Measurements from ENCODE around the gene GJA3.

Gene GJA3

DNA sequence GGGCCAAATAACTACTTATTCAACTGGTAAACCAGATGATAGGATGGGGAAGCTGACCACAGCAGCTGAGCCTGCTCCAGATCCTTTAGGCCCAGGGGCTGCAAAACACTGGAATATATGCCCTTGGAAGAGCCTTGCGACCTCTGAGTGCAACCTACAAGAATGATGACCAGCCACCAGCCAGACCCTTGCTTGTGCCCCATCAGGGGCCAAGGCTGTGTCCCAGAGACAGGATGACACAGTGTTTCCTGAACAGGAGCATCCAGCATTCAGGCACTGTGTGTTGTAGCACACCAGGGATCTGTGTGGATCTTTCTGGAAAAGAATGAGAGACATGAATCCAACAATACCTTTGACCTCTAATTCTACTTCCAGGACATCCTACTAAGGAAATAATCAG lies 14.5 kb downstream of the GJA3 start:
- Histone ChIP-seq H3K36me3 (ENCODE audit: control insufficient read depth, low read length) (no peaks in the 10 kb centered on the region), H3K9me3 (ENCODE audit: control insufficient read depth, insufficient read depth, low read length) (no peaks in the 10 kb centered on the region), H3F3A (ENCODE audit: control insufficient read depth, insufficient read depth) (no peaks in the 10 kb centered on the region), H3K27me3 (ENCODE audit: control insufficient read depth, low read length) (peaks cover 7% of the 10 kb centered on the region), H3K9me2 (replicated peaks; ENCODE audit: control insufficient read depth, low read length) (no peaks in the 10 kb centered on the region), H3K4me1 (ENCODE audit: control insufficient read depth, low read length) (no peaks in the 10 kb centered on the region), H4K20me1 (ENCODE audit: control insufficient read depth, insufficient read depth, low read depth, low read length) (no peaks in the 10 kb centered on the region), H3K79me2 (ENCODE audit: control insufficient read depth, low read length) (no peaks in the 10 kb centered on the region), H3K4me2 (ENCODE audit: low read length) (no peak overlapping the region), H3K27ac (ENCODE audit: low read depth, low read length) (no peak overlapping the region), H3K4me3 (ENCODE audit: low read length) (no peak overlapping the region)
- no peak for TF ChIP-seq EZH2phosphoT487 (IDR thresholded peaks at IDR 0.05; ENCODE audit: borderline replicate concordance, low read length)
- TF ChIP-seq, protein P1, sequence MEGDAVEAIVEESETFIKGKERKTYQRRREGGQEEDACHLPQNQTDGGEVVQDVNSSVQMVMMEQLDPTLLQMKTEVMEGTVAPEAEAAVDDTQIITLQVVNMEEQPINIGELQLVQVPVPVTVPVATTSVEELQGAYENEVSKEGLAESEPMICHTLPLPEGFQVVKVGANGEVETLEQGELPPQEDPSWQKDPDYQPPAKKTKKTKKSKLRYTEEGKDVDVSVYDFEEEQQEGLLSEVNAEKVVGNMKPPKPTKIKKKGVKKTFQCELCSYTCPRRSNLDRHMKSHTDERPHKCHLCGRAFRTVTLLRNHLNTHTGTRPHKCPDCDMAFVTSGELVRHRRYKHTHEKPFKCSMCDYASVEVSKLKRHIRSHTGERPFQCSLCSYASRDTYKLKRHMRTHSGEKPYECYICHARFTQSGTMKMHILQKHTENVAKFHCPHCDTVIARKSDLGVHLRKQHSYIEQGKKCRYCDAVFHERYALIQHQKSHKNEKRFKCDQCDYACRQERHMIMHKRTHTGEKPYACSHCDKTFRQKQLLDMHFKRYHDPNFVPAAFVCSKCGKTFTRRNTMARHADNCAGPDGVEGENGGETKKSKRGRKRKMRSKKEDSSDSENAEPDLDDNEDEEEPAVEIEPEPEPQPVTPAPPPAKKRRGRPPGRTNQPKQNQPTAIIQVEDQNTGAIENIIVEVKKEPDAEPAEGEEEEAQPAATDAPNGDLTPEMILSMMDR (IDR thresholded peaks at IDR 0.05; ENCODE audit: low read depth, low read length, poor library complexity, severe bottlenecking), result no peak

GRCh38 chr13:20145521-20145920 lies 15.3 kb downstream of the GJA3 start:
- H3K79me2 ChIP-seq (ENCODE audit: control insufficient read depth, low read length), result no peaks in the 10 kb centered on the region
- TF ChIP-seq, protein P1 (IDR thresholded peaks at IDR 0.05; ENCODE audit: low read depth, low read length, poor library complexity, severe bottlenecking), result no peak
- no peak overlapping the region for H3K27ac ChIP-seq (ENCODE audit: low read depth, low read length)
- H3K36me3 ChIP-seq (ENCODE audit: control insufficient read depth, low read length), result no peaks in the 10 kb centered on the region
- peaks cover 15% of the 10 kb centered on the region for H3K27me3 ChIP-seq (ENCODE audit: control insufficient read depth, low read length)
- H3F3A ChIP-seq (ENCODE audit: control insufficient read depth, insufficient read depth), result no peaks in the 10 kb centered on the region
- no peak overlapping the region for H3K4me2 ChIP-seq (ENCODE audit: low read length)
- H3K9me2 ChIP-seq (replicated peaks; ENCODE audit: control insufficient read depth, low read length), result no peaks in the 10 kb centered on the region
- H4K20me1 ChIP-seq (ENCODE audit: control insufficient read depth, insufficient read depth, low read depth, low read length), result no peaks in the 10 kb centered on the region
- no peaks in the 10 kb centered on the region for H3K4me1 ChIP-seq (ENCODE audit: control insufficient read depth, low read length)
- H3K4me3 ChIP-seq (ENCODE audit: low read length), result no peak overlapping the region
- no peaks in the 10 kb centered on the region for H3K9me3 ChIP-seq (ENCODE audit: control insufficient read depth, insufficient read depth, low read length)

- Histone ChIP-seq H3K4me3 (ENCODE audit: low read length) (no peak overlapping the region), H4K20me1 (ENCODE audit: control insufficient read depth, insufficient read depth, low read depth, low read length) (no peaks in the 10 kb centered on the region), H3K9me2 (replicated peaks; ENCODE audit: control insufficient read depth, low read length) (no peaks in the 10 kb centered on the region), H3K9me3 (ENCODE audit: control insufficient read depth, insufficient read depth, low read length) (no peaks in the 10 kb centered on the region), H3K36me3 (ENCODE audit: control insufficient read depth, low read length) (no peaks in the 10 kb centered on the region), H3F3A (ENCODE audit: control insufficient read depth, insufficient read depth) (no peaks in the 10 kb centered on the region), H3K27ac (ENCODE audit: low read depth, low read length) (no peak overlapping the region), H3K4me2 (ENCODE audit: low read length) (no peak overlapping the region), H3K27me3 (ENCODE audit: control insufficient read depth, low read length) (peaks cover 27% of the 10 kb centered on the region), H3K79me2 (ENCODE audit: control insufficient read depth, low read length) (no peaks in the 10 kb centered on the region), H3K4me1 (ENCODE audit: control insufficient read depth, low read length) (no peaks in the 10 kb centered on the region)
- TF ChIP-seq EZH2phosphoT487 (IDR thresholded peaks at IDR 0.05; ENCODE audit: borderline replicate concordance, low read length), result no peak
- TF ChIP-seq, protein P1 (IDR thresholded peaks at IDR 0.05; ENCODE audit: low read depth, low read length, poor library complexity, severe bottlenecking), result no peak
Measured at GRCh38 chr13:20144141-20144850, 16.6 kb downstream of the GJA3 start.

Measured in DOHH2 (cell line).